Fibroblast of pulmonary artery (primary cell): Measurements from ENCODE around the gene MRAP.

Experiments
- DNase-seq: peaks from one replicate; pipeline ENCODE4 v3.0.0-alpha.2; 2010; ENCODE audit warnings: low read depth
- H3K4me3 ChIP-seq: replicated peaks from 2 replicates; pipeline ENCODE4 v1.5.1; 2011; ENCODE audit warnings: low read depth, mild to moderate bottlenecking, control low read depth, low read length, moderate library complexity
- TF ChIP-seq, protein P1 (sequence below): IDR thresholded peaks from 2 replicates; pipeline ENCODE4 v1.5.1; 2011; ENCODE audit warnings: mild to moderate bottlenecking, control low read depth, low read length, inconsistent platforms; ENCODE audit errors: missing control alignments

The MRAP gene

DNA sequence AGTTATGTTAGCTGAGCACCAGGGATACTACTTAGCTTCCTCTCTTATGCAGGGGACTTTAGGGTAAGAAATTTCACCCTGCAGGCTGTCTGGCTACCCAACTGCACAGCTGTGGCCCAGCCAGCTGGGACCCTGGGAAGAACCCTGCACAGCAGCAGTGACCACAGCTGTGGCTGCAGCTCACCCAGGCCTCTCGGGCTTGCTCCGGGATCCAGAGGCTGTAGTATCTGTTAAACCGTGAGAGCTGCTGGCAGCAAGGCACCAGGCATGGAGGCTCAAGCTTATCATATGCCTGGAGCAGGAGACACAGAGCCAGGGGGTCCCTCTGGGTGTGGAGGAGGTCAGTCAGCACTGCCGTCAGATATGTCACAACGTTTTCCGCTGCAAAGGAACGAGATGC is 53.9 kb downstream of the MRAP start:
- TF ChIP-seq, protein P1, sequence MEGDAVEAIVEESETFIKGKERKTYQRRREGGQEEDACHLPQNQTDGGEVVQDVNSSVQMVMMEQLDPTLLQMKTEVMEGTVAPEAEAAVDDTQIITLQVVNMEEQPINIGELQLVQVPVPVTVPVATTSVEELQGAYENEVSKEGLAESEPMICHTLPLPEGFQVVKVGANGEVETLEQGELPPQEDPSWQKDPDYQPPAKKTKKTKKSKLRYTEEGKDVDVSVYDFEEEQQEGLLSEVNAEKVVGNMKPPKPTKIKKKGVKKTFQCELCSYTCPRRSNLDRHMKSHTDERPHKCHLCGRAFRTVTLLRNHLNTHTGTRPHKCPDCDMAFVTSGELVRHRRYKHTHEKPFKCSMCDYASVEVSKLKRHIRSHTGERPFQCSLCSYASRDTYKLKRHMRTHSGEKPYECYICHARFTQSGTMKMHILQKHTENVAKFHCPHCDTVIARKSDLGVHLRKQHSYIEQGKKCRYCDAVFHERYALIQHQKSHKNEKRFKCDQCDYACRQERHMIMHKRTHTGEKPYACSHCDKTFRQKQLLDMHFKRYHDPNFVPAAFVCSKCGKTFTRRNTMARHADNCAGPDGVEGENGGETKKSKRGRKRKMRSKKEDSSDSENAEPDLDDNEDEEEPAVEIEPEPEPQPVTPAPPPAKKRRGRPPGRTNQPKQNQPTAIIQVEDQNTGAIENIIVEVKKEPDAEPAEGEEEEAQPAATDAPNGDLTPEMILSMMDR, result no peak
- H3K4me3 ChIP-seq, result no peak overlapping the region
- no peak for DNase-seq

- TF ChIP-seq, protein P1, result no peak
- H3K4me3 ChIP-seq, result no peak overlapping the region
- DNase-seq, result no peak
Measured at GRCh38 chr21:32353002-32353711, 54.5 kb downstream of the MRAP start.

GRCh38 chr21:32356874-32357395 is 58.3 kb downstream of the MRAP start:
- H3K4me3 ChIP-seq, result no peak overlapping the region
- TF ChIP-seq, protein P1, result no peak
- DNase-seq, result no peak

- DNase-seq, result peak; percentile 21
- H3K4me3 ChIP-seq, result no peak overlapping the region
- TF ChIP-seq, protein P1, result peak; percentile 35
Measured at GRCh38 chr21:32359719-32360260, 61.1 kb downstream of the MRAP start.

DNA sequence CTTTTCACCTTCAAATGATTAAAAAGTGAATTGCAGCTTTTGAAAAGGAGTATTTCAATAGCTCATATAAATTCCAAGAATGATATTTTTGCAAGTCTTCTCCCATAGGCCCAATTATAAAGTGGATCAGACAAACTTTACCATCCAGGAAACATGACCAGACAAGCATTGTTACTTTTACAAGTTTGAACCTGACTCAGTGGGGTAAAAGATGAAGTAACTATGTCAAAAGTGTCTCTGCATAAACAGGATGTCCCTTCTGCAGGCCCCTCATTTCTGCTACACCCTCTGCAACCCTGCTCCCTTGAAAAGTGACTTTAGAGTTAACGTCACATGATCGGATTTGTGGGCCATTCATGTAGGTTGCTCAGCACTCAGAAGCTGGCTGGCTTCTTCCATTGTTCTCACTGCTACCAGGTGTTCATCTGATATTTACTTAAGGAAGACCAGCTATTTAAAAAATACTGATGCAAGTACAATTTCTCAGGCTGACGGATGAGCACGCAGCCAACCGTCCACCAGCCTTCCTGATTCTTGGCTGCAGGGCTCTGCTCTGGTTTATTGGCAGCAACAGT is 61.8 kb downstream of the MRAP start:
- TF ChIP-seq, protein P1, result no peak
- no peak overlapping the region for H3K4me3 ChIP-seq
- DNase-seq, result no peak
